Tibial nerve (tissue), 4 donors: ENCODE data around the gene PLCXD3. TPM values are rescaled to one million over a fixed set of nuclear protein-coding genes. Genes with fewer than 3 reads are reported as not detected.

Experiments
- DNase-seq, 2 donors: peaks; one replicate each; pipeline ENCODE4 v3.0.0-alpha.2; 2019; ENCODE audit warnings: low spot score in 2 of 2
- H3K27ac ChIP-seq, 4 donors: fragments of 200-600 bp; sonication (generic) in 3 of 4; one replicate each; pipeline ENCODE4 v1.5.1; 2017 to 2019; ENCODE audit warnings: mild to moderate bottlenecking in 1 of 4
- H3K27me3 ChIP-seq, 2 donors: fragments of 200-600 bp; sonication (generic) in 1 of 2; one replicate each; pipeline versions ENCODE4 v1.5.1 to v1.6.0; 2017 to 2019
- H3K36me3 ChIP-seq, 3 donors: fragments of 200-600 bp; sonication (generic); one replicate each; pipeline ENCODE4 v1.5.1; 2018 to 2019
- H3K4me1 ChIP-seq, 4 donors: fragments of 200-600 bp; sonication (generic) in 3 of 4; one replicate each; pipeline ENCODE4 v1.5.1; 2017 to 2019
- H3K4me3 ChIP-seq, 4 donors: fragments of 200-600 bp; sonication (generic) in 3 of 4; one replicate each; pipeline ENCODE4 v1.5.1; 2017 to 2019; ENCODE audit warnings: mild to moderate bottlenecking in 1 of 4, moderate library complexity in 1 of 4
- H3K9me3 ChIP-seq, 4 donors: fragments of 200-600 bp; sonication (generic) in 3 of 4; one replicate each; pipeline ENCODE4 v1.5.1; 2017 to 2019
- CTCF ChIP-seq, 5 experiments: fragments of 200-600 bp in 3 of 5; fragments of 450-650 bp in 2 of 5; sonication (generic) in 3 of 5; IDR thresholded peaks; one replicate each; pipeline ENCODE4 v1.5.1; 2016 to 2019; ENCODE audit warnings: antibody characterized with exemption in 5 of 5, mild to moderate bottlenecking in 3 of 5, moderate library complexity in 2 of 5
- EP300 ChIP-seq, 2 donors: sonication (generic); formaldehyde crosslinking; IDR thresholded peaks; one replicate each; pipeline ENCODE4 v1.6.1; 2017; ENCODE audit warnings: antibody characterized with exemption in 2 of 2, mild to moderate bottlenecking in 1 of 2
- POLR2A ChIP-seq, 2 donors: fragments of 450-650 bp; IDR thresholded peaks; one replicate each; pipeline ENCODE4 v1.6.1; 2017; ENCODE audit warnings: antibody characterized with exemption in 2 of 2, mild to moderate bottlenecking in 2 of 2, moderate library complexity in 2 of 2
- WGBS, 2 donors: methylation state at CpG; one replicate each; pipeline ENCODE4 v1.1.5; 2018; 5-methylcytosine and 5-hydroxymethylcytosine counted together
- total RNA-seq, 4 donors: library from RNA; depleted of rRNA; stranded (reverse); fragments of >200 nt; gene quantifications; one replicate each; pipeline ENCODE4 v1.1.0, GENCODE V29; 2016

The PLCXD3 gene
- total RNA-seq, 4 donors from 2014 or later, result 2.1 to 7.9 (median 7.0) TPM

GRCh38 chr5:41539454-41539853 lies 29.1 kb upstream of the PLCXD3 start:
- Histone ChIP-seq H3K27ac (no peak overlapping the region), H3K27me3 (no peaks in the 10 kb centered on the region), H3K36me3 (no peaks in the 10 kb centered on the region), H3K9me3 (peaks cover 0 to 27% (median 2%) of the 10 kb centered on the region in 4 donors), H3K4me1 (no peaks in the 10 kb centered on the region), H3K4me3 (no peak overlapping the region)
- 88 to 93% methylated on average over 2 of the region's 2 CpGs for WGBS, 2 donors
- no peak for DNase-seq
- no peak for TF ChIP-seq CTCF (IDR thresholded peaks at IDR 0.05)
- no peak for TF ChIP-seq EP300 (IDR thresholded peaks at IDR 0.05)
- no peak for TF ChIP-seq POLR2A (IDR thresholded peaks at IDR 0.05)

- Histone ChIP-seq H3K27ac (no peak overlapping the region), H3K36me3 (no peaks in the 10 kb centered on the region), H3K9me3 (peaks cover 0 to 27% (median 2%) of the 10 kb centered on the region in 4 donors), H3K4me1 (no peaks in the 10 kb centered on the region), H3K4me3 (no peak overlapping the region), H3K27me3 (no peaks in the 10 kb centered on the region)
- TF ChIP-seq CTCF (IDR thresholded peaks at IDR 0.05), result no peak
- TF ChIP-seq POLR2A (IDR thresholded peaks at IDR 0.05), result no peak
- TF ChIP-seq EP300 (IDR thresholded peaks at IDR 0.05), result no peak
- no peak for DNase-seq
- WGBS, 2 donors, result 92 to 93% methylated on average over 4 of the region's 4 CpGs
Observed at GRCh38 chr5:41537581-41537980, 27.2 kb upstream of the PLCXD3 start.

GRCh38 chr5:41532485-41532884 lies 22.1 kb upstream of the PLCXD3 start:
- DNase-seq, result no peak
- no peaks in the 10 kb centered on the region for H3K27me3 ChIP-seq
- peaks cover 0 to 12% (median 1%) of the 10 kb centered on the region in 4 donors for H3K9me3 ChIP-seq
- H3K36me3 ChIP-seq, result no peaks in the 10 kb centered on the region
- no peaks in the 10 kb centered on the region for H3K4me1 ChIP-seq
- H3K4me3 ChIP-seq, result no peak overlapping the region
- H3K27ac ChIP-seq, result no peak overlapping the region
- TF ChIP-seq EP300 (IDR thresholded peaks at IDR 0.05), result no peak
- TF ChIP-seq POLR2A (IDR thresholded peaks at IDR 0.05), result no peak
- TF ChIP-seq CTCF (IDR thresholded peaks at IDR 0.05), result no peak
- WGBS, 2 donors, result 73 to 93% methylated on average over 1 of the region's 1 CpG

GRCh38 chr5:41527201-41527779 lies 16.9 kb upstream of the PLCXD3 start:
- 45 to 50% methylated on average over 5 of the region's 5 CpGs for whole genome bisulfite sequencing, 2 donors
- no peaks in the 10 kb centered on the region for H3K27me3 ChIP-seq
- no peak overlapping the region for H3K4me3 ChIP-seq
- TF ChIP-seq CTCF (IDR thresholded peaks at IDR 0.05), result no peak
- TF ChIP-seq POLR2A (IDR thresholded peaks at IDR 0.05), result no peak
- no peak for TF ChIP-seq EP300 (IDR thresholded peaks at IDR 0.05)
- no peak for DNase-seq
- no peak overlapping the region for H3K27ac ChIP-seq
- H3K36me3 ChIP-seq, result no peaks in the 10 kb centered on the region
- peaks cover 0 to 12% (median 1%) of the 10 kb centered on the region in 4 donors for H3K9me3 ChIP-seq
- no peaks in the 10 kb centered on the region for H3K4me1 ChIP-seq

- Histone ChIP-seq H3K36me3 (no peaks in the 10 kb centered on the region), H3K4me1 (no peaks in the 10 kb centered on the region), H3K9me3 (peaks cover 0 to 12% (median 1%) of the 10 kb centered on the region in 4 donors), H3K4me3 (no peak overlapping the region), H3K27me3 (no peaks in the 10 kb centered on the region), H3K27ac (no peak overlapping the region)
- TF ChIP-seq EP300 (IDR thresholded peaks at IDR 0.05), result no peak
- TF ChIP-seq CTCF (IDR thresholded peaks at IDR 0.05), result no peak
- TF ChIP-seq POLR2A (IDR thresholded peaks at IDR 0.05), result no peak
- 62 to 78% methylated on average over 4 of the region's 4 CpGs for WGBS, 2 donors
- no peak for DNase-seq
Observed at GRCh38 chr5:41526699-41527098, 16.3 kb upstream of the PLCXD3 start.
